ENCODE data around the gene ATN1.

The ATN1 gene

GRCh38 chr12:6960593-6961277 lies 33.0 kb downstream of the ATN1 start:
- ChIA-PET POLR2A (ENCODE audit: low non-redundant PET) (interaction anchor here (2.4 to 2.7 kb wide), 2 partner anchors 15 to 17 kb away, joined by 12 to 24 read pairs; partner anchors contain the start of genes C12orf57 and RNU7-1), CTCF (interaction anchor here (0.6 to 2.5 kb wide), 8 partner anchors 8 to 994 kb away, joined by 3 to 14 read pairs (median 3); partner anchors contain the start of genes C12orf57 and RNU7-1)
- no peak for DNase-seq (ENCODE audit: low spot score)
- H3K27ac ChIP-seq = peak overlapping the region; percentile 72
- TF ChIP-seq, protein P1, sequence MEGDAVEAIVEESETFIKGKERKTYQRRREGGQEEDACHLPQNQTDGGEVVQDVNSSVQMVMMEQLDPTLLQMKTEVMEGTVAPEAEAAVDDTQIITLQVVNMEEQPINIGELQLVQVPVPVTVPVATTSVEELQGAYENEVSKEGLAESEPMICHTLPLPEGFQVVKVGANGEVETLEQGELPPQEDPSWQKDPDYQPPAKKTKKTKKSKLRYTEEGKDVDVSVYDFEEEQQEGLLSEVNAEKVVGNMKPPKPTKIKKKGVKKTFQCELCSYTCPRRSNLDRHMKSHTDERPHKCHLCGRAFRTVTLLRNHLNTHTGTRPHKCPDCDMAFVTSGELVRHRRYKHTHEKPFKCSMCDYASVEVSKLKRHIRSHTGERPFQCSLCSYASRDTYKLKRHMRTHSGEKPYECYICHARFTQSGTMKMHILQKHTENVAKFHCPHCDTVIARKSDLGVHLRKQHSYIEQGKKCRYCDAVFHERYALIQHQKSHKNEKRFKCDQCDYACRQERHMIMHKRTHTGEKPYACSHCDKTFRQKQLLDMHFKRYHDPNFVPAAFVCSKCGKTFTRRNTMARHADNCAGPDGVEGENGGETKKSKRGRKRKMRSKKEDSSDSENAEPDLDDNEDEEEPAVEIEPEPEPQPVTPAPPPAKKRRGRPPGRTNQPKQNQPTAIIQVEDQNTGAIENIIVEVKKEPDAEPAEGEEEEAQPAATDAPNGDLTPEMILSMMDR (conservative IDR thresholded peaks at IDR 0.05; ENCODE audit: low read depth) = no peak

GRCh38 chr12:6961278-6961694 lies 33.5 kb downstream of the ATN1 start:
- peak overlapping the region; percentile 72 for H3K27ac ChIP-seq
- POLR2A ChIA-PET (ENCODE audit: low non-redundant PET) = interaction anchor here (2.4 to 2.7 kb wide), 2 partner anchors 15 to 17 kb away, joined by 12 to 24 read pairs; partner anchors contain the start of genes C12orf57 and RNU7-1
- CTCF ChIA-PET = interaction anchor here (0.6 to 2.5 kb wide), 7 partner anchors 9 to 995 kb away, joined by 3 to 14 read pairs (median 5); partner anchors contain the start of genes C12orf57, C1RL and RNU7-1
- TF ChIP-seq, protein P1 (conservative IDR thresholded peaks at IDR 0.05; ENCODE audit: low read depth) = no peak
- peak; percentile 45 for DNase-seq (ENCODE audit: low spot score)

DNA sequence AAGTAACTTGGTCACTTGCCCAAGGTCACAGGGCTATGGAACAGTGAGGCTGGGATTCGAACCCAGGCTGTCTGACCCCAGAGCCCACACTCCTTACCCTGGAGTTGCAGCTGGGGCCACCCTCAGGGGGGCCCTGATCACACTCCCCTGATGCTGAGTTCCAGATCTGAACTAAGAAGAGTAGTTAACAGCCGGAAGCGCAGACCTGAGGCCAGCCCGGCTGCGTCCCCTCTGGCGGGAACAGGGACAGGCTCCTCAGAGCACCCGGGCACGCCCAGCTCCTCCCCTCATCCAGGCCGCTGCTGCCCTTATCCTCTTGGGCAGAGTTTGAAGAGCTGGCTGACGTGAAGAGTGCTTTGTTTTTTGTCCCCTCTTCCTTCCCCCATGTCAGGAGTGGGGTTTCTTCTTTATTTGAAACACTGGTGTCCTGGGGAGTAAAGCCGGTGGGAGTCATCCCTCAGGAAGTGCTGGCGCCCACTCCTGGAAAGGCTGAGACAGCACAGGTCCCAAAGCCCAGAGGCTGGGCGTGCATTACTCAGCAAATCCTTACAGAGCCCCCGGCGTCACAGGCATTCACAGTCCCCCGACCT lies 34.0 kb downstream of the ATN1 start:
- ChIA-PET CTCF (interaction anchor here (0.7 to 2.5 kb wide), 5 partner anchors 9 to 214 kb away, joined by 3 to 14 read pairs (median 6); partner anchors contain the start of genes C12orf57, C1RL and RNU7-1), POLR2A (ENCODE audit: low non-redundant PET) (interaction anchor here (1.2 to 2.7 kb wide), 3 partner anchors 16 to 33 kb away, joined by 5 to 24 read pairs (median 12); partner anchors contain the start of genes C12orf57 and RNU7-1)
- TF ChIP-seq, protein P1 (conservative IDR thresholded peaks at IDR 0.05; ENCODE audit: low read depth) = 0 out of 2 replicates have a peak, but pooled peaks have one; percentile 8
- DNase-seq (ENCODE audit: low spot score) = peak; percentile 39
- H3K27ac ChIP-seq = peak overlapping the region; percentile 72

DNA sequence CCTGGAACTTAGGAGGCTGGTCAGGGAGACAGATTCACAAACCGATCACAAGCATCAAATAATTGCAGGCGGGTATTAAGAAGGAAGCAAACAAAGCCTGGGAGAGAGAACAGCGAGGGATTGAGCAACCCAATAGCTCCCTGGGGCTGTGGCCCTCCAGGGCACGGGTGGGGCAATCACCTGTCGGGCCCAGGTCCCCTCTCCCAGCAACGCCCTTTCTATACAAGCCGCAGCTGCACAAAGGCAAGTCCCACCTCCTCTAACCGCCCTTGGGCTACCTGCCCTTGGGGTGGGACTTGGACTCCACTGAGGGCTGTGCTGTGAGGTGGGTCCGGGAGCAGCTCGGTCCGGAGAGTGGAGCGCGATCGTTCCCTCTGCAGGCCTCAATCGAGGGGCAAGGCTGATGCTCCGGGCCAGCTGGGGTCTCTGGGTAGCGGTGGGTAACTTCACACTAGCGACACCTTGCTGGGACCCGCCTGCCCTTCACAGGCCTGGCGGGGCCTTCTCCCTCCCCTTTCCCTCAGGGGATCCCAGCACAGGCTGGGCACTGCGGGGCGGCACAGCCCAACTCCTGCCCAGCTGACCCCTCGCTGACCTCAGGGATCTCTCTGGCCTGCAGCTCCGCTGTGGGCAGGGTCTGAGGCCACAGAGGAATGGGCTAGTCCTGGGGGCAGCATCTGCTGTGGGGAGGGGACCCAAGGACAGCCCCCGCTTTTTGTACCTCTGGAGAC lies 34.7 kb downstream of the ATN1 start:
- POLR2A ChIA-PET (ENCODE audit: low non-redundant PET) = interaction anchor here (1.2 to 2.7 kb wide), 3 partner anchors 16 to 33 kb away, joined by 5 to 24 read pairs (median 12); partner anchors contain the start of genes C12orf57 and RNU7-1
- no peak for DNase-seq (ENCODE audit: low spot score)
- CTCF ChIA-PET = interaction anchor here (0.7 to 2.5 kb wide), 5 partner anchors 10 to 213 kb away, joined by 3 to 14 read pairs (median 6); partner anchors contain the start of genes C12orf57, C1RL and RNU7-1
- peak overlapping the region; percentile 72 for H3K27ac ChIP-seq
- TF ChIP-seq, protein P1 (conservative IDR thresholded peaks at IDR 0.05; ENCODE audit: low read depth) = no peak

DNA sequence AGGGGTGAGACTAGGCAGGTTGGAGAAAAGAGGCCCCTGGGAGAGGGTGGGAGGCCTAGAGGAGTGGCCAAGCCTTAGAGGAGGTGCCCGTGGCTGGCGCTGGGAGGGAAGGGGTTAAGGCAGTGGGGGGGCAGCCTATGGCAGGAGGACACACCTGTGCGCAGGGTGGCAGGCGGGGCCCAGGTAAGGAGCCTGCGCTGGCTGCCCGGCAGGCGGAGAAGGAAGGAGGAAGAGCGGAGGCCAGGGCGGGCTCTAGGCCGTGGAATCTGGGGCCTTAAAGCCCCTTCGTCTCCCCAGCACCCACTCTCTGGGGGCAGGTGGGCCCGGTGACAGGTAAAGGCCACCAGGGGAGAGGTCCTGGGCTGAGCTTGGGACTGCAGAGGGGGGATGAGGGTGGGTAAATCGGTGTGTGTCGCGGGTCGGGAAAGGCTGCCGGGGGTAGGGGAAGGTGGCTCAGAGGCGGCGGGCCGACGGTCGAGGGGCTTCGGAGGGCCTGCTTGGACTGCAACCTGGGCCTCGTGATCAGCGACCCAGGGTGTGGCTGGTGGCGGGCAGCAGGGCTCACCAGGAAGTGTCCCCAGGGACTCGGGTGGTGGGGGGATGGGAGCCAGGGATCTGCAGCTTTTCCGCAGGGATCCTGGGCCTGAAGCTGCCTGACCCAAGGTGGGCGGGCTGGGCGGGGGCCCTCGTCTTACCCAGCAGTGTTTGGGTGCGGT lies 35.4 kb downstream of the ATN1 start:
- peak; percentile 88 for DNase-seq (ENCODE audit: low spot score)
- ChIA-PET POLR2A (ENCODE audit: low non-redundant PET) (interaction anchor here (1.2 to 2.7 kb wide), 5 partner anchors 17 to 34 kb away, joined by 5 to 24 read pairs (median 12); partner anchors contain the start of genes C12orf57 and RNU7-1), CTCF (interaction anchor here (0.5 to 2.7 kb wide), 3 partner anchors 11 to 18 kb away, joined by 5 to 14 read pairs (median 14); partner anchors contain the start of genes C12orf57 and RNU7-1)
- TF ChIP-seq, protein P1 (conservative IDR thresholded peaks at IDR 0.05; ENCODE audit: low read depth) = no peak
- peak overlapping the region; percentile 72 for H3K27ac ChIP-seq
